ENCODE results near the gene PDCD7.
"Not testable (repeated sequence)": the region's sequence is repeated elsewhere in the genome, so short reads cannot be mapped to it uniquely, and the experiment has no call there.

PDCD7 gene

DNA sequence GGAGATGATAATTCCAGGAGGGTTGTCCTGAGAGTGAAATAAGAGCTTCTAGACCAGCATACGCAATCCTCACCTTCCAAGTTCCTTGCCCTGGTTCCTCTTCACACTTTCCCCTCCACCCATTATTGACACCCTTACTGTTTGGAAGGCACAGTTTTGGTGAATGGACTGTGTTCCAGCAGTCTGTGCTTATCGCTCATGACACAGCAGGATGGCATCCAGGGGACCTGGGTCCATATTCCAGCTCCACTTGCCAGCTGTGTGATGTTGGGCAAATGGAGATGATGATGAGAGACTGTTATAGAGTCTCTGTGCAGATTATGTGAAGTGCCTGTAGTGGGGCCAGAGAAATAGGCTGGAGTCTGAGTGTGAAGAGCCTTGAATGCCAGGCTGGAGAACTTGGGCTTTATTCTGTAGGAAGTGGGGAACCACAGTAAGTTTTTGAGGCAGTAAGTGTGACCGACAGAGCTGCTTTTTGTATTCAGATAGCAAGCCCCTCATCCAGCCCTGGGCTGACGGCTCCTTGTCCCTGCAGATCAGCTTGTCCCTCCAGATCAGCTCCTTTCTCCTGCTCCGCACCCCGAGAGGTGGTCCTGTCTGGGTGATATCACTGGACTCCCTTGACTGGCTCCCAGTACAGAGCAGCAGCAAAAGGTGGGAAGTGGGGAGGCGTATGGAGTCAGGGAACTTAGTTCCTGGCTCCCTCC is 49.0 kb downstream of the PDCD7 start:
- H3K9me3 ChIP-seq (ENCODE audit: low read length), result no peaks in the 10 kb centered on the region
- no peak overlapping the region for H3K4me3 ChIP-seq (ENCODE audit: low read length)
- no peaks in the 10 kb centered on the region for H3K36me3 ChIP-seq (ENCODE audit: insufficient read depth, low read length)
- no peak overlapping the region for H2AFZ ChIP-seq (ENCODE audit: low read depth, low read length)
- peaks cover 45% of the 10 kb centered on the region for H3K4me1 ChIP-seq (ENCODE audit: insufficient read depth, low read length)
- H3K27me3 ChIP-seq (ENCODE audit: insufficient read depth, low read length), result no peaks in the 10 kb centered on the region

DNA sequence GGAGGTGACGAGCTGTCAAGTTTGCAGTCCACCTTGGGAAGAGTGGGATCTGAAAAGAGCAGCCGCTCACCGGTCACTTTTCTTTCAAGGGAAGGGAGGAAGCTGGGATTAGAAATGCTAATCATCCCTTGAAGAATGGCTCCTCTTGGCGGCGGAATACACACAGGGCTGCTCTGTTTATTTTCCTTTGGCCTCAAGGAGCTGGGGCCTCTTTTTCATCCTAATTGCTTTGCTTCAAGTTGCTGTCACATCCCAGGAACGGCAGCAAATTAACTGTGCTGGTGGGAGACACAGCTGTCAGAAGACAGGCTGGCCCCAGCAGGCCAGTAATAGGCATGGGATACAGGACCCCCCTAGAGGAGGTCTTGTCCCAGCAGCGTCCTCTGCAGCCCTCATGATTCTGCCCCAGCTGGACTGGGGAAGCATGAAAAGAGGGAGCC is 50.3 kb downstream of the PDCD7 start:
- peaks cover 40% of the 10 kb centered on the region for H3K4me1 ChIP-seq (ENCODE audit: insufficient read depth, low read length)
- H3K36me3 ChIP-seq (ENCODE audit: insufficient read depth, low read length), result no peaks in the 10 kb centered on the region
- no peaks in the 10 kb centered on the region for H3K27me3 ChIP-seq (ENCODE audit: insufficient read depth, low read length)
- no peak overlapping the region for H3K4me3 ChIP-seq (ENCODE audit: low read length)
- H3K9me3 ChIP-seq (ENCODE audit: low read length), result no peaks in the 10 kb centered on the region
- H2AFZ ChIP-seq (ENCODE audit: low read depth, low read length), result no peak overlapping the region

- Histone ChIP-seq H2AFZ (ENCODE audit: low read depth, low read length) (no peak overlapping the region), H3K4me1 (ENCODE audit: insufficient read depth, low read length) (peaks cover 40% of the 10 kb centered on the region), H3K9me3 (ENCODE audit: low read length) (peaks cover 3% of the 10 kb centered on the region), H3K4me3 (ENCODE audit: low read length) (no peak overlapping the region), H3K36me3 (ENCODE audit: insufficient read depth, low read length) (no peaks in the 10 kb centered on the region), H3K27me3 (ENCODE audit: insufficient read depth, low read length) (no peaks in the 10 kb centered on the region)
Observed at GRCh38 chr15:65082303-65082953, 51.2 kb downstream of the PDCD7 start.

DNA sequence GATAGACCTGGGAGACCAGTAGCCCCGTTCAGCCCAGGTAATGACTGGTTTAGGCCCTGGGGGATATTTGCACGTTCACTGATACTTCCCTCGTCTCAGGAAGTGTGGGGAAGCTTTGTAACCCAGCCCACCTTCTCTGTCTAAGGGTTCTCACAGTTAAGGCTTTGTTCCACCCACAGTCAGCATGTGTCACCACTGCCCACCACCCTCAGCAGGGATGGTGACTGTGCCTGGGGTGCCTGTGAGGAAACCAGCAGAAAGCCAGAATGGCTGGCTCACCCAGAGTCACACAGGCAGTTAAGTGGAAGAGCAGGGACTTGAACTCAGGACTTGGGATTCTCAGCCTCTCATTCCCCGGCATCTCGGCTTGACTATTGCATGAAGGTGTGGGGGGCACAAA is 51.9 kb downstream of the PDCD7 start:
- Histone ChIP-seq H3K4me3 (ENCODE audit: low read length) (no peak overlapping the region), H2AFZ (ENCODE audit: low read depth, low read length) (no peak overlapping the region), H3K27me3 (ENCODE audit: insufficient read depth, low read length) (no peaks in the 10 kb centered on the region), H3K36me3 (ENCODE audit: insufficient read depth, low read length) (no peaks in the 10 kb centered on the region), H3K4me1 (ENCODE audit: insufficient read depth, low read length) (peaks cover 40% of the 10 kb centered on the region), H3K9me3 (ENCODE audit: low read length) (peaks cover 3% of the 10 kb centered on the region)

- no peaks in the 10 kb centered on the region for H3K36me3 ChIP-seq (ENCODE audit: insufficient read depth, low read length)
- H3K9me3 ChIP-seq (ENCODE audit: low read length), result peaks cover 3% of the 10 kb centered on the region
- no peaks in the 10 kb centered on the region for H3K27me3 ChIP-seq (ENCODE audit: insufficient read depth, low read length)
- H3K4me1 ChIP-seq (ENCODE audit: insufficient read depth, low read length), result peaks cover 40% of the 10 kb centered on the region
- H2AFZ ChIP-seq (ENCODE audit: low read depth, low read length), result no peak overlapping the region
- H3K4me3 ChIP-seq (ENCODE audit: low read length), result no peak overlapping the region
Observed at GRCh38 chr15:65081270-65081669, 52.3 kb downstream of the PDCD7 start.

DNA sequence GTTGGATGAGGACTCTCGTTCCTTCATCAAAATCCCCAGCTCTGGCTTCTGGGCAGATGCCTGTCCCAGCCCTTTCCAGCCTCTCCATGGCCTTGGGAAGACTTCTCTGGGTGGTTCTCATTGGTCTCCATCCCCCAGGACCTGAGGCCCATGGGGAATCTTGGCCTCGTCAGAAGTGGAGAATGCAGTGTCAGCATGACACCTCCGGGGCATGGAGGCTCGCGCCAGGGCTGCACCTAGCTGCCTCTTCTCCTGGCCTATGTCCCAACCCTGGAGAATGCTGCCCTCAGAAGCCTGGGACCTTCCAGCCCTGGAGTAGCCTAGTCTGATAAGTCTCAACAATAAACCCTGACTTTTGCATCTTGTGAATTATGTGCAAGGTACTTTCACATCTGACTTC is 54.0 kb downstream of the PDCD7 start:
- peaks cover 29% of the 10 kb centered on the region for H3K4me1 ChIP-seq (ENCODE audit: insufficient read depth, low read length)
- no peaks in the 10 kb centered on the region for H3K27me3 ChIP-seq (ENCODE audit: insufficient read depth, low read length)

DNA sequence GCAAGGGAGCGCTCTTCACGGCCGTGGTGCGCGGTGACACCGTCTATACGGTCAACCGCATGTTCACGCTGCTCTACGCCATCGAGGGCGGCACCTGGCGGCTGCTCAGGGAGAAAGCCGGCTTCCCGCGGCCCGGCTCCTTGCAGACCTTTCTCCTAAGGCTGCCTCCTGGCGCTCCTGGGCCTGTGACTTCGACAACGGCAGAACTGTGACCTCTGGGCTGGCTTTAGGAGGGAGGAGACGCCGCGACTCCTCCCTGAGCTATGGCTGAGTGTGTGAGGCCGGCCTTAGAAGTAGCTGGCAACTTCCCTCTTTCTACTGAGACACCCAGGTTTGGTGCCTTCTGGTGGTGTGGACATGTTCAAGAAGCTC is 55.6 kb downstream of the PDCD7 start:
- H3K27me3 ChIP-seq (ENCODE audit: insufficient read depth, low read length), result no peaks in the 10 kb centered on the region
- H3K9me3 ChIP-seq (ENCODE audit: low read length), result peaks cover 3% of the 10 kb centered on the region
- no peak overlapping the region for H2AFZ ChIP-seq (ENCODE audit: low read depth, low read length)
- no peak overlapping the region for H3K4me3 ChIP-seq (ENCODE audit: low read length)
- peaks cover 13% of the 10 kb centered on the region for H3K4me1 ChIP-seq (ENCODE audit: insufficient read depth, low read length)
- no peaks in the 10 kb centered on the region for H3K36me3 ChIP-seq (ENCODE audit: insufficient read depth, low read length)

More for the DNA sequence above, 54.0 kb downstream of the PDCD7 start:
- no peaks in the 10 kb centered on the region for H3K36me3 ChIP-seq (ENCODE audit: insufficient read depth, low read length)
- no peak overlapping the region for H3K4me3 ChIP-seq (ENCODE audit: low read length)
- H3K9me3 ChIP-seq (ENCODE audit: low read length), result peaks cover 3% of the 10 kb centered on the region
- no peak overlapping the region for H2AFZ ChIP-seq (ENCODE audit: low read depth, low read length)

- H3K27me3 ChIP-seq (ENCODE audit: insufficient read depth, low read length), result no peaks in the 10 kb centered on the region
- peaks cover 3% of the 10 kb centered on the region for H3K9me3 ChIP-seq (ENCODE audit: low read length)
- H3K36me3 ChIP-seq (ENCODE audit: insufficient read depth, low read length), result no peaks in the 10 kb centered on the region
- H3K4me1 ChIP-seq (ENCODE audit: insufficient read depth, low read length), result peaks cover 8% of the 10 kb centered on the region
- H2AFZ ChIP-seq (ENCODE audit: low read depth, low read length), result no peak overlapping the region
- no peak overlapping the region for H3K4me3 ChIP-seq (ENCODE audit: low read length)
Observed at GRCh38 chr15:65077291-65077980, 56.2 kb downstream of the PDCD7 start.

DNA sequence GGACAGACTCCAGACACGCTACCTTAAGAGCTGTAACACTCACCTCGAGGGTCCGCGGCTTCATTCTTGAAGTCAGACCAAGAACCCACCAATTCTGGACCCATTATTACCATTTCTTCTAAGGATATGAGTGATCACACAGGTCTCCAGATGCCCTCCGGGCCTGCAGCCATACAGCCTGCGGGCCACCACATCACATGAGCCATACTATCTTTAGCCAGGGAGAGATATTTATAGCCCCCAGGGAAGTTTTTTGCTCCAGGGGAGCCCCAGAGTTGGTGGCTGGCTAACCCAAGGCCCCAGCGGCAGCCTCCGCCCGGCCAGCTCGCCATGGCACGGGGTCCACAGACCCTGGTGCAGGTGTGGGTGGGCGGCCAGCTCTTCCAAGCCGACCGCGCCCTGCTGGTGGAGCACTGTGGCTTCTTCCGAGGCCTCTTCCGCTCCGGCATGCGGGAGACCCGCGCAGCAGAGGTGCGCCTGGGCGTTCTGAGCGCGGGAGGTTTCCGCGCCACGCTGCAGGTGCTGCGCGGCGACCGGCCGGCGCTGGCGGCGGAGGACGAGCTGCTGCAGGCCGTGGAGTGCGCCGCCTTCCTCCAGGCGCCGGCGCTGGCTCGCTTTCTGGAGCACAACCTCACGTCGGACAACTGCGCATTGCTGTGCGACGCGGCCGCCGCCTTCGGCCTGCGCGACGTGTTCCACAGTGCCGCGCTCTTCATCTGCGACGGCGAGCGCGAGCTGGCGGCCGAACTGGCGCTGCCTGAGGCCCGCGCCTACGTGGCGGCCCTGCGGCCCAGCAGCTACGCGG is 56.9 kb downstream of the PDCD7 start, which contains the start of gene KBTBD13:
Gene KBTBD13 (plus strand): TSS at position 261 of the 805 bp plus-strand sequence. CDS start 70 bp downstream, at position 331.
- Histone ChIP-seq H3K4me3 (ENCODE audit: low read length) (no peak within 1 kb of the TSS), H2AFZ (ENCODE audit: low read depth, low read length) (no peak within 1 kb of the TSS), H3K27me3 (ENCODE audit: insufficient read depth, low read length) (no peaks in the 10 kb centered on the region), H3K36me3 (ENCODE audit: insufficient read depth, low read length) (no peaks in the 10 kb centered on the region), H3K9me3 (ENCODE audit: low read length) (peaks cover 3% of the 10 kb centered on the region), H3K4me1 (ENCODE audit: insufficient read depth, low read length) (peaks cover under 1% of the 10 kb centered on the region)

GRCh38 chr15:65075607-65076395 is 57.8 kb downstream of the PDCD7 start:
- not testable (repeated sequence) for H2AFZ ChIP-seq (ENCODE audit: low read depth, low read length); H3K4me1 ChIP-seq (ENCODE audit: insufficient read depth, low read length); H3K9me3 ChIP-seq (ENCODE audit: low read length); H3K4me3 ChIP-seq (ENCODE audit: low read length); H3K27me3 ChIP-seq (ENCODE audit: insufficient read depth, low read length); H3K36me3 ChIP-seq (ENCODE audit: insufficient read depth, low read length)

DNA sequence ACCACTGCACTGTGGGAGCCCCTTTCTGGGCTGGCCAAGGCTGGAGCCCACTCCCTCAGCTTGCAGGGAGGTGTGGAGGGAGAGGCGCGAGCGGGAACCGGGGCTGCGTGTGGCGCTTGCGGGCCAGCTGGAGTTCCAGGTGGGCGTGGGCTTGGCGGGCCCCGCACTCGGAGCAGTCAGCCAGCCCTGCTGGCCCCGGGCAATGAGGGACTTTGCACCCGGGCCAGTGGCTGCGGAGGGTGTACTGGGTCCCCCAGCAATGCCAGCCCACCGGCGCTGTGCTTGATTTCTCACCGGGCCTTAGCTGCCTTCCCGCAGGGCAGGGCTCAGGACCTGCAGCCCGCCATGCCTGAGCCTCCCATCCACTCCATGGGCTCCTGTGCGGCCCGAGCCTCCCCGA is 58.7 kb downstream of the PDCD7 start:
- H3K4me3 ChIP-seq (ENCODE audit: low read length); H2AFZ ChIP-seq (ENCODE audit: low read depth, low read length); H3K27me3 ChIP-seq (ENCODE audit: insufficient read depth, low read length); H3K36me3 ChIP-seq (ENCODE audit: insufficient read depth, low read length); H3K9me3 ChIP-seq (ENCODE audit: low read length); H3K4me1 ChIP-seq (ENCODE audit: insufficient read depth, low read length): not testable (repeated sequence)

GRCh38 chr15:65072617-65073016 is 61.0 kb downstream of the PDCD7 start:
- no peak overlapping the region for H3K4me3 ChIP-seq (ENCODE audit: low read length)
- peaks cover 22% of the 10 kb centered on the region for H3K27me3 ChIP-seq (ENCODE audit: insufficient read depth, low read length)

More at GRCh38 chr15:65072617-65073016, 61.0 kb downstream of the PDCD7 start:
- no peaks in the 10 kb centered on the region for H3K4me1 ChIP-seq (ENCODE audit: insufficient read depth, low read length)
- H3K36me3 ChIP-seq (ENCODE audit: insufficient read depth, low read length), result no peaks in the 10 kb centered on the region
- no peak overlapping the region for H2AFZ ChIP-seq (ENCODE audit: low read depth, low read length)
- H3K9me3 ChIP-seq (ENCODE audit: low read length), result peaks cover 1% of the 10 kb centered on the region

Measured in neuron (in vitro differentiated cells).